Adrenal gland (tissue), 12 donors: ENCODE measurements around the gene STIM1. TPM values are rescaled to one million over a fixed set of nuclear protein-coding genes. Genes with fewer than 3 reads are reported as not detected.

Source experiments
- DNase-seq, 7 donors: peaks; one replicate each; pipeline ENCODE4 v3.0.0-alpha.2; 2019 to 2020
- H3K27ac ChIP-seq, 5 donors: fragments of 200-600 bp; sonication (generic) in 4 of 5; 1 replicate in 3 of 5; 2 replicates in 2 of 5; pipeline versions ENCODE4 v1.5.1 to v1.8.0; 2016 to 2020; ENCODE audit warnings: mild to moderate bottlenecking in 1 of 5
- H3K27me3 ChIP-seq: fragments of 200-600 bp; 2 replicates; pipeline ENCODE4 v1.8.0; 2021
- H3K36me3 ChIP-seq, 2 donors: fragments of 200-600 bp; replicated peaks in 1 of 2; 1 replicate in 1 of 2; 2 replicates in 1 of 2; pipeline versions ENCODE4 v1.5.1 to v1.8.0; 2018 to 2022
- H3K4me1 ChIP-seq, 2 donors: fragments of 200-600 bp; replicated peaks in 1 of 2; 1 replicate in 1 of 2; 2 replicates in 1 of 2; pipeline versions ENCODE4 v1.5.1 to v1.8.0; 2018 to 2021
- H3K4me3 ChIP-seq, 4 donors: fragments of 200-600 bp; sonication (generic) in 3 of 4; one replicate each; pipeline ENCODE4 v1.5.1; 2016 to 2018
- H3K9me3 ChIP-seq, 3 donors: fragments of 200-600 bp; sonication (generic) in 1 of 3; replicated peaks in 1 of 3; 1 replicate in 2 of 3; 2 replicates in 1 of 3; pipeline versions ENCODE4 v1.5.1 to v1.8.0; 2016 to 2021
- POLR2A ChIP-seq, 2 donors: fragments of 450-650 bp; IDR thresholded peaks; one replicate each; pipeline ENCODE4 v1.6.1; 2017; ENCODE audit warnings: antibody characterized with exemption in 2 of 2, mild to moderate bottlenecking in 2 of 2, moderate library complexity in 1 of 2
- WGBS, 4 donors: extraction: QIAGEN DNeasy Blood & Tissue Kit in 2 of 4; methylation state at CpG; one replicate each; pipeline versions ENCODE4 v1.1.5 to v1.1.7; 2013 to 2017; 5-methylcytosine and 5-hydroxymethylcytosine counted together
- intact Hi-C, 2 donors: fragments of 100-400 bp; cut with DNase I; formaldehyde crosslinking; loops; one replicate each; pipeline versions ENCODE4 v1.14.1 to v1.15.0; 2022 to 2023
- polyA plus RNA-seq, 3 donors: library from polyadenylated mRNA; stranded (reverse); fragments of 200-250 nt in 2 of 3; fragments of 350-450 nt in 1 of 3; fragmentation: Illumina TruSeq in 1 of 3; extraction: RNeasy Lipid Tissue Mini Kit (QIAGEN cat#74804) in 1 of 3; gene quantifications; one replicate each; pipeline ENCODE4 v1.2.3, GENCODE V29; 2013 to 2014
- total RNA-seq, 9 donors: library from RNA; depleted of rRNA in 4 of 9; stranded (reverse); fragments of >200 nt in 4 of 9; fragments of 120-200 nt in 1 of 9; fragmentation: NEBNext Ultra II Directional in 1 of 9; extraction: Animal tissue kit (Norgen Biotek cat#: 25700) in 1 of 9; gene quantifications; one replicate each; pipeline versions ENCODE4 v1.1.0 to v1.2.4, GENCODE V29; 2013 to 2023
- TF ChIP-seq, protein P1 (sequence below), 6 experiments: fragments of 450-650 bp in 4 of 6; fragments of 200-600 bp in 2 of 6; sonication (generic) in 1 of 6; IDR thresholded peaks; 1 replicate in 5 of 6; 2 replicates in 1 of 6; pipeline versions ENCODE4 v1.5.1 to v1.8.0; 2016 to 2021; ENCODE audit warnings: antibody characterized with exemption in 6 of 6, mild to moderate bottlenecking in 2 of 6, moderate library complexity in 1 of 6
- donor health status: healthy with polysubstance abuse.
- donor health status: Bipolar disorder and iron deficiency.
- donor health status: DM: yes; HTN: yes; CAD: no.
- donor health status: DM: no; HTN: no; CAD: no.
- donor health status: DM: no; HTN: no; CAD: no.
- donor health status: DM: yes; HTN: yes; CAD: no.

Gene STIM1
- total and polyA plus RNA-seq, 12 donors, result 7.8 to 44.1 (median 32.5) TPM

DNA sequence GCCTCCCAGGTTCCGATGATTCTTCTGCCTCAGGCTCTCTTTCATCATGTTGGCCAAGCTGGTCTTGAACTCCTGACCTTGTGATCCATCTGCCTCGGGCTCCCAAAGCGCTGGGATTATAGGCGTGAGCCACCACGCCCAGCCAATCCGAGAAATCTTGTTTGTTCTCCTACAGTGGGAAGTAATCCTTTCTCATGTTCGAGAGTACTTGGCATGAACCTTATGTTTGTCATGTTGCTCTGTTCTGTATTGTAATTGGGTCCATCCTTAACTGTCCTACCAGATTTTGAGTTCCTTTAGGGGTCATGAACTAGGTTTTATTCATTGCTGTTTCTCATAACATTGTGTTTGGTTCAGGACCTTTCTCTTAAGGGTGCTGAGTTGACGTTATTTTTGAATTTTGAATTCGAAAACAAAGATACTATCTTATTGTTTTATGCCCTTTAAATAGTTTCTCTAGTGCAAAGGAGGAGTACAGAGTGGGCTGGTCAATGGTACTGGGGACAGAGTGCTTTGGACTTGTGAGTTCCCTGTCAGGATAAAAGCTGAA is 125.7 kb downstream of the STIM1 start:
- H3K4me1 ChIP-seq, result peaks cover 0 to 14% of the 10 kb centered on the region in 2 donors
- DNase-seq, result peak in 2 of 7 donors; percentile 10 to 23
- no peak overlapping the region for H3K4me3 ChIP-seq
- H3K27me3 ChIP-seq, result no peaks in the 10 kb centered on the region
- intact Hi-C loops, result no loop called here
- no peak overlapping the region for H3K27ac ChIP-seq
- WGBS, 4 donors, result 70 to 79% (median 76%) methylated on average over 9 of the region's 9 CpGs
- H3K9me3 ChIP-seq, result no peaks in the 10 kb centered on the region
- no peaks in the 10 kb centered on the region for H3K36me3 ChIP-seq
- TF ChIP-seq, protein P1, sequence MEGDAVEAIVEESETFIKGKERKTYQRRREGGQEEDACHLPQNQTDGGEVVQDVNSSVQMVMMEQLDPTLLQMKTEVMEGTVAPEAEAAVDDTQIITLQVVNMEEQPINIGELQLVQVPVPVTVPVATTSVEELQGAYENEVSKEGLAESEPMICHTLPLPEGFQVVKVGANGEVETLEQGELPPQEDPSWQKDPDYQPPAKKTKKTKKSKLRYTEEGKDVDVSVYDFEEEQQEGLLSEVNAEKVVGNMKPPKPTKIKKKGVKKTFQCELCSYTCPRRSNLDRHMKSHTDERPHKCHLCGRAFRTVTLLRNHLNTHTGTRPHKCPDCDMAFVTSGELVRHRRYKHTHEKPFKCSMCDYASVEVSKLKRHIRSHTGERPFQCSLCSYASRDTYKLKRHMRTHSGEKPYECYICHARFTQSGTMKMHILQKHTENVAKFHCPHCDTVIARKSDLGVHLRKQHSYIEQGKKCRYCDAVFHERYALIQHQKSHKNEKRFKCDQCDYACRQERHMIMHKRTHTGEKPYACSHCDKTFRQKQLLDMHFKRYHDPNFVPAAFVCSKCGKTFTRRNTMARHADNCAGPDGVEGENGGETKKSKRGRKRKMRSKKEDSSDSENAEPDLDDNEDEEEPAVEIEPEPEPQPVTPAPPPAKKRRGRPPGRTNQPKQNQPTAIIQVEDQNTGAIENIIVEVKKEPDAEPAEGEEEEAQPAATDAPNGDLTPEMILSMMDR (IDR thresholded peaks at IDR 0.05), result no peak
- TF ChIP-seq POLR2A (IDR thresholded peaks at IDR 0.05), result no peak

- Histone ChIP-seq H3K4me3 (no peak overlapping the region), H3K27ac (no peak overlapping the region), H3K9me3 (no peaks in the 10 kb centered on the region), H3K4me1 (peaks cover 0 to 14% of the 10 kb centered on the region in 2 donors), H3K27me3 (no peaks in the 10 kb centered on the region), H3K36me3 (no peaks in the 10 kb centered on the region)
- 94 to 99% (median 98%) methylated on average over 2 of the region's 2 CpGs for WGBS, 4 donors
- intact Hi-C loops, result no loop called here
- DNase-seq, result no peak
- TF ChIP-seq, protein P1 (IDR thresholded peaks at IDR 0.05), result no peak
- TF ChIP-seq POLR2A (IDR thresholded peaks at IDR 0.05), result no peak
Observed at GRCh38 chr11:3982431-3982830, 127.0 kb downstream of the STIM1 start.

- no peak for TF ChIP-seq POLR2A (IDR thresholded peaks at IDR 0.05)
- TF ChIP-seq, protein P1 (IDR thresholded peaks at IDR 0.05), result no peak
- intact Hi-C loops, result no loop called here
- no peaks in the 10 kb centered on the region for H3K27me3 ChIP-seq
- H3K9me3 ChIP-seq, result no peaks in the 10 kb centered on the region
- 83 to 96% (median 92%) methylated on average over 3 of the region's 3 CpGs for WGBS, 4 donors
- no peak overlapping the region for H3K4me3 ChIP-seq
- no peak overlapping the region for H3K27ac ChIP-seq
- DNase-seq, result no peak
- peaks cover 0 to 14% of the 10 kb centered on the region in 2 donors for H3K4me1 ChIP-seq
- no peaks in the 10 kb centered on the region for H3K36me3 ChIP-seq
Observed at GRCh38 chr11:3983101-3983500, 127.6 kb downstream of the STIM1 start.

DNA sequence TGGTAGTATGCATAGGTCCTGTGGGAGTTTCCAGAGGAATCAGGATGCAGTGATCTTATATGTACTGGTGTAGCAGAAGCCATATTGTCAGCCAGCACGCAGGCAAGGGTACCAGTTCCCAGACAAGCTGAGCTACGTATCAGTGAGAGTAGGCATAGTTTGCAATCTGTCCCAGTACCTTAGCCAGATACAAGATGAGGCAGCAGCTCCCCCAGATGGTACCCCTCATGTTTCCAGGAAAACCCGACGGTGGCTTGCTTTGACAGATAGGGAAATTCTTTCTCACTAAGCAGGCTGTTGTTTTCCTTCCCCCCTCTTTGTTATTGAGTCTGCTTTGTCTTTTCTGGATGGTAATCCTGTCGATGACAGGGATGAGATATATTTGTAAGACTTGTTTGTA is 129.4 kb downstream of the STIM1 start:
- H3K4me1 ChIP-seq, result peaks cover 0 to 18% of the 10 kb centered on the region in 2 donors
- no peaks in the 10 kb centered on the region for H3K27me3 ChIP-seq
- H3K27ac ChIP-seq, result no peak overlapping the region
- DNase-seq, result no peak
- H3K4me3 ChIP-seq, result no peak overlapping the region
- H3K9me3 ChIP-seq, result no peaks in the 10 kb centered on the region
- TF ChIP-seq POLR2A (IDR thresholded peaks at IDR 0.05), result no peak
- TF ChIP-seq, protein P1 (IDR thresholded peaks at IDR 0.05), result no peak
- WGBS, 4 donors, result 64 to 73% (median 67%) methylated on average over 5 of the region's 5 CpGs
- intact Hi-C loops, result no loop called here
- H3K36me3 ChIP-seq, result no peaks in the 10 kb centered on the region
